HFF-Myc (cell line): ENCODE measurements around the gene ZFPM1.

ENCODE experiments used
- DNase-seq: peaks from one replicate; pipeline ENCODE4 v3.0.0-alpha.2; 2011; ENCODE audit warnings: low read depth; ENCODE audit errors: extremely low read depth
- H3K4me3 ChIP-seq: replicated peaks from 2 replicates; pipeline ENCODE4 v1.5.1; 2011; ENCODE audit warnings: low read depth, mild to moderate bottlenecking, control low read depth, low read length
- TF ChIP-seq, protein P1 (sequence below): IDR thresholded peaks from 2 replicates; pipeline ENCODE4 v1.5.1; 2012; ENCODE audit warnings: mild to moderate bottlenecking, low read depth, low read length, control low read depth; ENCODE audit errors: missing control alignments

ZFPM1 gene

DNA sequence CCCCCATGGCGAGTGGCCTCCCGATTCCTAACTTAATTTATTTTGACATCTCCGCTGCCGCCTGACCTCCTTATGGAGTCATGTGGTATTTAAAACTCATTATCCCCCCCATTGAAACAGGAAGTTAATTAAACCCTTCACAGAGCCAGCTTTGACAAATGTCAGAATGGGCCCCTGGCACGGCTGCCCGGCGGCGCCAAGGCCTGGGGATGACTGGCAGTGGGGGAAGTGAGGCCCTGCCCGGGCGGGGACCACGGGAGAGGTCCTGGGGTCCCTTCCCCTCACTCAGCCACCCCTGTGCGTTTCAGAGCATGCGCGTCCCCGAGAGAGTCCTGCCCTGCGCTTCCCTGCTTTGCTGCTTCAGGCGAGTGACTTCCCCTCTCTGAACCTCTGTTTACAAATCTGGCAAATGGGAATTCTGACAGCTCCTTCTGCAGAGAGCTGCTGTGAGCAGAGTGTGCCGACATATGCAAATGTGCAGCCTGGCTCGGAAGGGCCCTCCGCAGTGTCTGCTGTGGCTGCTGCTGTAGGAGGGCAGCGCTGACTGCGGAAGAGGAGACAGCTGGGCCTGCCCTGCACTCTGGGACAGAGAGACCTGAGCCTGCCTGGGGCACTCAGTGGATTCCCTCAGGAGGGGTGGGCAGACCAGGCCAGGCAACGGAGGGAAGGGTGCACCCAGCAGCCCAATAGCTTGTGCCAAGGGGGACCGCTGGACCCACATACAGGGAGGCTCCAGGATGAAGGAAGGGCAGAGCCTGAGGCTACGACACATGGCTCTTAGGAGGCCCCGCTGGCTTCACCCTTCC lies 4.4 kb upstream of the ZFPM1 start:
- no peak overlapping the region for H3K4me3 ChIP-seq
- TF ChIP-seq, protein P1, sequence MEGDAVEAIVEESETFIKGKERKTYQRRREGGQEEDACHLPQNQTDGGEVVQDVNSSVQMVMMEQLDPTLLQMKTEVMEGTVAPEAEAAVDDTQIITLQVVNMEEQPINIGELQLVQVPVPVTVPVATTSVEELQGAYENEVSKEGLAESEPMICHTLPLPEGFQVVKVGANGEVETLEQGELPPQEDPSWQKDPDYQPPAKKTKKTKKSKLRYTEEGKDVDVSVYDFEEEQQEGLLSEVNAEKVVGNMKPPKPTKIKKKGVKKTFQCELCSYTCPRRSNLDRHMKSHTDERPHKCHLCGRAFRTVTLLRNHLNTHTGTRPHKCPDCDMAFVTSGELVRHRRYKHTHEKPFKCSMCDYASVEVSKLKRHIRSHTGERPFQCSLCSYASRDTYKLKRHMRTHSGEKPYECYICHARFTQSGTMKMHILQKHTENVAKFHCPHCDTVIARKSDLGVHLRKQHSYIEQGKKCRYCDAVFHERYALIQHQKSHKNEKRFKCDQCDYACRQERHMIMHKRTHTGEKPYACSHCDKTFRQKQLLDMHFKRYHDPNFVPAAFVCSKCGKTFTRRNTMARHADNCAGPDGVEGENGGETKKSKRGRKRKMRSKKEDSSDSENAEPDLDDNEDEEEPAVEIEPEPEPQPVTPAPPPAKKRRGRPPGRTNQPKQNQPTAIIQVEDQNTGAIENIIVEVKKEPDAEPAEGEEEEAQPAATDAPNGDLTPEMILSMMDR, result no peak

DNA sequence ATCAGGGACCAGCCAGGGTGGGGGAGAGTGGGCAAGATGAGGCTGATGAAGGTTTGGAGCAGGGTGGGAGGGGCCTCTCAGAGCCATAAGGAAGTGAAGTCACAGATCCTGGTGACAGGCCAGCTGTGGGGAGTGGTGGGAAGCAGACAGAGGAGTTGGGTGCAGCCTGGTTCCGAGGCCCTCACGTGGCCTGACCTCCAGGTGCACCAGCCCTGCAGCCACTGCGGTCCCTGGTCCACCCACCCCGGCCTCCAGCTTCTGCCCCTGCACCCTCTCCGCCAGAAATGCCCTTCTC lies 3.9 kb upstream of the ZFPM1 start:
- H3K4me3 ChIP-seq, result no peak overlapping the region
- TF ChIP-seq, protein P1, result no peak
- DNase-seq, result no peak

More for the DNA sequence above, 4.4 kb upstream of the ZFPM1 start:
- DNase-seq, result no peak

DNA sequence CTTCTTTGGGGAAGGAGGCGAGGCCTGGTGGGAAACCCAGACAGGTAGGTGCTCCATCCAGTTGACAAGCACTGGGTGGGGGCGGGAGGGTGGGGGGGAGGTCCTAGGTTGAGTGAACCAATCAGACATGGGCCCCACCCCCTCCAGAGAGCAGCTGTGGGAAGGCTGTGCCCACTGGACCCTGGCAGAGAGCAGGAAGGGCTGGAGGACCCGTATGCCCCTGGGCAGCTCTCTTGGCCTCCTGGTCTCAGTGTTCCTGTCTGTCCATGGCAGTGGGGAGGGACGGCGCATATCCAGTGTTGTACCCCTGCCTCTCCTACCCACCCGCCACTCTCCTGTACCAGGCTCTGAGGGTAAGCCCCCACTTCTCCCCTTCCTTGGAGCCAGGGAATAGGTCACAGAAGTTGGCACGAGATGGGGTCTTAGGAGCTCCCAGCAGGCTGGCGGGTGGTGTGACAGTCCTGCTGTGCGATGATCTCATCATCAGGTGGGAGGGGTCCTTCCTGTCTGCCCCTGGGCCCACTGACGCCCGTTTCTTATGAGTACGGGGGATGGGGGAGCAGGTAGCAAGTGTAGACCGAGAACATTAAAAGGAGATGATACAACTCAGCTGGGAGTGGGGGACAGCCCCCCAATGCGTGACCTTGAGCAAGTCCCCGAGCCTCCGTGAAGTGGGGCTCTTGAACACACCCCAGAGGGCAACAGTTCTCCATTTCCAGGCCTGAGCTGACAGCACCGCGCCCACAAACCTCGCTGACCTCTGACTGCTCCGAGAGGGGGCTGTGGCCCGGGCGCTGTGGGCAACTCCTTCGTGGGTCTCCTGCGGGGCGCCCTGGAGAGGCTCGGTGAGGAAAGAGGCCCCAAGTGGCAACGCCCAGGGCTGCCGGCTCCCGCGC lies 1.2 kb upstream of the ZFPM1 start:
- TF ChIP-seq, protein P1, result no peak
- no peak for DNase-seq
- H3K4me3 ChIP-seq, result no peak overlapping the region

DNA sequence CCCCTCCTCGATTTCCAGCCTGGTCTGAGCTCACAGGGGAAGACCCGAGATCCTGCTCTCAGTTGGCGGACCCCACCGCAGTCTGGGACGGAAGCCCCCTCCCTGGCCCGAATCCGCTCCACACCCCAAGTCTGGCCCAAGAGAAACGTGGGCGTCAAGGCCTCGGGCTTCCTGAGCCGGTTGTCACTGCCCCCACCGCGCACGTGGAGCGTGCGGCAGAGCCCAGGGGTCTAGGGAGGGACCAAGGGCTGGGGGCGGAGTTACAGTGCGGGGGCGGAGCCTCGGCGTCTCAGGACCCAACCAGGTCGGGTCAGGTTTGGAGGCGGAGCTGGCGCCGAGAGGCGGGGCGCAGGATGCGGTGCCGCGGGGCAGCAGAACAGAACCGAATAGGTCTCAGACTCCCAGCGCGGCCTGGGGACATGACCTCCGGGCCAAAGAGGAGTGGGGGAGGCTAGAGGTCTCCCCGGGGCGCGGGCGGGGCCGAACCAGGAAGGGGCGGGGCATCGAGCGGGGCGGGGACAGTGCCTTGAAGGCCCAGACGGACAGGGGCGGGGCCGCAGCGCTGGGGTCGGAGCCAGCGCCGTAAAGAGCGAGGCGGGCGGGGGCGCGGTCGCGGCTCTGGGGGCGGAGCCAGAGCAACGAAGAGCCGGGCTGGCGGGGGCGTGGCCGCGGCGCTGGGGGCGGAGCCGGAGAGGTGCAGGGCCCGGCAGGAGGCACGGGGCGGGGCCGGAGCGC lies 431 bp upstream of the ZFPM1 start:
- H3K4me3 ChIP-seq, result peak overlapping the region; percentile 42
- DNase-seq, result peak; percentile 69
- TF ChIP-seq, protein P1, result no peak

DNA sequence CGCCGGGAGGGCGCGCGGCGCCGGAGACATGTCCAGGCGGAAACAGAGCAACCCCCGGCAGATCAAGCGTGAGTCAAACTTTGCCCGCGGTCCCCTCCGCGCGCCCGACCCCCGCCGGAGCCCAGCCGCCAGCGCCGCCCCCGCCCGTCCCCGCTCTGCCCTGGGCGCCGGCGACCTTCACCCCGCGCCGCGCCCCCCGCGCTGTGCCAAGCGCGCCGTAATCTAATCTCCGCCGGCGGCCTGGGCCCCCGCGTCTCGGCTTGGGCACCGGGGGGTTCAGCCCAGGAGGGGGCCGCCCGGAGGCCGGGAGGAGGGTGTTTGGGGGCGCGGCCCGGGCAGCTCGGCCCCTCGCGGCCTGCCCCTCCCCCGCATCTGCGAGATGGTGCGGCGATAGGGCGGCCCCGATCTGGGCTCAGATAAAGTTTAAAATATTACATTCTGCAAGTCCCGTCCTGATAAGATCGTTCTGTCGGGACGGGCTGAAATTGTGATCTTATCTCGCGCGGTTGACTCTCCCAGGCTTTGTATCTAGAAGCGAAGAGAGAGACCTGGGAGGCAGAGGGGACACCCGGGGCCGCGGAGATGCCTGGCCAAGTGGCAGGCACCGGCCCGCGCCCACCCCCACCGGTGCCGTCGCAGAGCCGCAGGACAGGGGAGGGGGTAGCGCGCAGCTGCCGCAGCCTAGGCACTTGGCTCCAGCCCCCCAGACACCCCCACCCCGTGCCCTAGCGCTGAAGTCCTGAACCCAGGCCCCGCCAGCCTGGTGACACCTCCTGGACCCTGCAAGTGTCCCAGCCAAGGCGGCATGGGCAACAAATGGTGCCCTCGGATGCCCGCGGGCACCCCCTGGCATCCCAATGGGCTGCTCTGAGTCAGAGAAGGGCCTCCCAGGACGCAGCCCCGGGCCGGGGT lies 787 bp downstream of the ZFPM1 start:
- no peak for DNase-seq
- H3K4me3 ChIP-seq, result peak overlapping the region; percentile 57
- TF ChIP-seq, protein P1, result no peak

DNA sequence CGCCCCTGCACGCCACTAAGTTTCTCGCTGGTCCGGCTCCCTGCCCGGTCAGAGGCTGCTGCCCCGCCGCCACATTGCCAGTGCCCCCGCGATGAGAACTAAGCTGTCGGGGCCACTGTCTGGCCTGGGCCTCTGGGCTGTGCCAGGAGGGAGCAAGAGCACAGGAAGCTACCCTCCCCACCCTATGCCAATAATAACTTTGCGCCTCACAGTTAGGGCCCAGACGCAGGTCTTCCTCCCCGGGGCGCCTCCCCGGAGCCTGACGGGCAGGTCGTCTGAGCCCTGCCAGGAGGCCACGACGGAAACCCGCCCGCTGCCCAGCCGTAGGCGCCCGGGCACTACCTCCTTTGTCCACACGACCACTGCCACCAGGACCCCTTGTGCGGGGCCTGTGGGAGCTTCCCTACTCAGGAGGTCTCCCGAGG lies 1.5 kb downstream of the ZFPM1 start:
- TF ChIP-seq, protein P1, result no peak
- DNase-seq, result no peak
- H3K4me3 ChIP-seq, result peak overlapping the region; percentile 57
